Mucosa of rectum (tissue), 2 donors: ENCODE results near the gene CRYGN.

Experiments
- H3K27ac ChIP-seq, 2 donors: one replicate each; pipeline ENCODE4 v1.7.0; 2013; ENCODE audit warnings: inconsistent platforms in 2 of 2, low read depth in 2 of 2, low read length in 2 of 2
- H3K27me3 ChIP-seq, 2 donors: one replicate each; pipeline ENCODE4 v1.7.0; 2013; ENCODE audit warnings: low read length in 2 of 2; ENCODE audit not compliant: control insufficient read depth in 2 of 2, insufficient read depth in 2 of 2
- H3K36me3 ChIP-seq, 2 donors: one replicate each; pipeline ENCODE4 v1.7.0; 2013; ENCODE audit warnings: low read length in 2 of 2; ENCODE audit not compliant: control insufficient read depth in 2 of 2, insufficient read depth in 2 of 2
- H3K4me1 ChIP-seq, 2 donors: one replicate each; pipeline ENCODE4 v1.7.0; 2013; ENCODE audit warnings: low read length in 2 of 2, mild to moderate bottlenecking in 1 of 2; ENCODE audit not compliant: control insufficient read depth in 2 of 2, insufficient read depth in 2 of 2
- H3K4me3 ChIP-seq, 2 donors: one replicate each; pipeline ENCODE4 v1.7.0; 2013; ENCODE audit warnings: low read length in 2 of 2
- H3K9ac ChIP-seq, 2 donors: one replicate each; pipeline ENCODE4 v1.7.0; 2013; ENCODE audit warnings: low read length in 2 of 2, low read depth in 1 of 2, mild to moderate bottlenecking in 1 of 2
- H3K9me3 ChIP-seq, 2 donors: one replicate each; pipeline ENCODE4 v1.7.0; 2013; ENCODE audit warnings: low read length in 2 of 2; ENCODE audit not compliant: control insufficient read depth in 2 of 2
- donor health status: healthy.
- donor health status: Normal muscosa, but diverticular disease.

The CRYGN gene

GRCh38 chr7:151399906-151400305 is 40.0 kb downstream of the CRYGN start:
- Histone ChIP-seq H3K27me3 (peaks cover 0 to 2% of the 10 kb centered on the region in 2 donors), H3K9me3 (no peaks in the 10 kb centered on the region), H3K4me1 (no peaks in the 10 kb centered on the region), H3K4me3 (no peak overlapping the region), H3K27ac (no peak overlapping the region), H3K36me3 (no peaks in the 10 kb centered on the region), H3K9ac (no peak overlapping the region)

- no peak overlapping the region for H3K4me3 ChIP-seq
- H3K36me3 ChIP-seq, result no peaks in the 10 kb centered on the region
- no peaks in the 10 kb centered on the region for H3K4me1 ChIP-seq
- peaks cover 0 to 2% of the 10 kb centered on the region in 2 donors for H3K27me3 ChIP-seq
- H3K9me3 ChIP-seq, result no peaks in the 10 kb centered on the region
- no peak overlapping the region for H3K27ac ChIP-seq
- no peak overlapping the region for H3K9ac ChIP-seq
Observed at GRCh38 chr7:151399305-151399601, 40.7 kb downstream of the CRYGN start.

DNA sequence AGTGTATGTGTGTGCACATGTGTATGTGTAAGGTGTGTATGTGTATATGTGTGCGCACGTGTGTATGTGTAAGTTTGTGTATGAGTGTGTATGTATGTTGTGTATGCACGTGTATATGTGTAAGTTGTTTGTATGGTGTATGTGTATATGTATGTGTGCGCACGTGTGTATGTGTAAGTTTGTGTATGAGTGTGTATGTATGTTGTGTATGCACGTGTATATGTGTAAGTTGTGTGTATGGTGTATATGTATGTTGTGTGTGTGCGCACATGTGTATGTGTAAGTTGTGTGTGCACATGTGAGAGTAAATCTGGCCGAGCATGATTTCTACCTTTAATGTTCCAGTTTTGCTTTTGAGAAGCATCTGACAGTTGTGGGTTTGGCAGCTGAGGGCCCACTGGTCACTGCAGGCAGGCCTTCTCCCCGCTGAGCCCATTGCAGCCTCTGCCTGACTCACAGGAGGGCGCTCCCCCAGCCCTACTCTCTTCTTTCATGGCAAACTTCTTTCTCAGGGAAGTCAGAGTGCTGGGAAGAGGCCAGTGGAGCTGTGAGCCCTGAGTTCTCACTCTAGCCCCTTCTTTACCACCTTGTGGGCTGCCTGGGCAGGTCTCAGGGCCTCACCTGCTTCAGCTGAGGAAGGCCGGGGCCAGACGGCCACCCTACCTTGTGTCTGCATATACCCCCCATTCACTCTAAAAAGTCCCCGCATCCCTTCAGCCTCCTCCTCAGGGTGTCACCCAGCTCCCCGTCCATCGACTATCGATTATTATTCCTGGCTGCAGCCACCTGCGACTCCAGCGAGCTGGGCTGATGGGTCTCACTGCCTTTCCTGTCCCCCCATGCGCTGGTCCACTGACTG is 41.3 kb downstream of the CRYGN start:
- Histone ChIP-seq H3K9ac (no peak overlapping the region), H3K4me3 (no peak overlapping the region), H3K27ac (no peak overlapping the region), H3K9me3 (no peaks in the 10 kb centered on the region), H3K36me3 (no peaks in the 10 kb centered on the region), H3K4me1 (no peaks in the 10 kb centered on the region), H3K27me3 (peaks cover 0 to 2% of the 10 kb centered on the region in 2 donors)

- Histone ChIP-seq H3K4me1 (no peaks in the 10 kb centered on the region), H3K9me3 (no peaks in the 10 kb centered on the region), H3K27ac (no peak overlapping the region), H3K4me3 (no peak overlapping the region), H3K27me3 (peaks cover 0 to 2% of the 10 kb centered on the region in 2 donors), H3K9ac (no peak overlapping the region), H3K36me3 (no peaks in the 10 kb centered on the region)
Observed at GRCh38 chr7:151397026-151397425, 42.9 kb downstream of the CRYGN start.

GRCh38 chr7:151396328-151396970 is 43.5 kb downstream of the CRYGN start:
- no peak overlapping the region for H3K27ac ChIP-seq
- peaks cover 0 to 2% of the 10 kb centered on the region in 2 donors for H3K27me3 ChIP-seq

DNA sequence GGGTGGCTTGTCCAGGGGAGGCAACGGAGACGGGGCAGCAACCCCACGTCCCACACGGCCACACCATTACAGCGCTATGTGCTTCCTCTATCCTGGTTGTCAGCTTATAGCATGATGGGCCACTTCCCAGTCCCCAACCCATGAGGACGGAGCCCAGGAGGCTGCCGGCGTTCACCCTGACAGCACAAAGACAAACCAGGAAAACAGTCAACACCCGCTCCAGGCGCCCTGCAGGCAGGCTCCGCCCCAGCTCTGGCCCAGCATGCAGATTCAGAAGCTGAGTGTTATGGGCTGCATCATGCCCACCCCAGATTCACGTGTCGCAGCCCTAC is 44.9 kb downstream of the CRYGN start:
- H3K4me1 ChIP-seq, result no peaks in the 10 kb centered on the region
- H3K9me3 ChIP-seq, result no peaks in the 10 kb centered on the region
- no peak overlapping the region for H3K27ac ChIP-seq
- H3K4me3 ChIP-seq, result no peak overlapping the region
- H3K27me3 ChIP-seq, result peaks cover 0 to 2% of the 10 kb centered on the region in 2 donors
- no peak overlapping the region for H3K9ac ChIP-seq
- H3K36me3 ChIP-seq, result no peaks in the 10 kb centered on the region

More at GRCh38 chr7:151396328-151396970, 43.5 kb downstream of the CRYGN start:
- Histone ChIP-seq H3K9me3 (no peaks in the 10 kb centered on the region), H3K4me3 (no peak overlapping the region), H3K4me1 (no peaks in the 10 kb centered on the region), H3K36me3 (no peaks in the 10 kb centered on the region), H3K9ac (no peak overlapping the region)

DNA sequence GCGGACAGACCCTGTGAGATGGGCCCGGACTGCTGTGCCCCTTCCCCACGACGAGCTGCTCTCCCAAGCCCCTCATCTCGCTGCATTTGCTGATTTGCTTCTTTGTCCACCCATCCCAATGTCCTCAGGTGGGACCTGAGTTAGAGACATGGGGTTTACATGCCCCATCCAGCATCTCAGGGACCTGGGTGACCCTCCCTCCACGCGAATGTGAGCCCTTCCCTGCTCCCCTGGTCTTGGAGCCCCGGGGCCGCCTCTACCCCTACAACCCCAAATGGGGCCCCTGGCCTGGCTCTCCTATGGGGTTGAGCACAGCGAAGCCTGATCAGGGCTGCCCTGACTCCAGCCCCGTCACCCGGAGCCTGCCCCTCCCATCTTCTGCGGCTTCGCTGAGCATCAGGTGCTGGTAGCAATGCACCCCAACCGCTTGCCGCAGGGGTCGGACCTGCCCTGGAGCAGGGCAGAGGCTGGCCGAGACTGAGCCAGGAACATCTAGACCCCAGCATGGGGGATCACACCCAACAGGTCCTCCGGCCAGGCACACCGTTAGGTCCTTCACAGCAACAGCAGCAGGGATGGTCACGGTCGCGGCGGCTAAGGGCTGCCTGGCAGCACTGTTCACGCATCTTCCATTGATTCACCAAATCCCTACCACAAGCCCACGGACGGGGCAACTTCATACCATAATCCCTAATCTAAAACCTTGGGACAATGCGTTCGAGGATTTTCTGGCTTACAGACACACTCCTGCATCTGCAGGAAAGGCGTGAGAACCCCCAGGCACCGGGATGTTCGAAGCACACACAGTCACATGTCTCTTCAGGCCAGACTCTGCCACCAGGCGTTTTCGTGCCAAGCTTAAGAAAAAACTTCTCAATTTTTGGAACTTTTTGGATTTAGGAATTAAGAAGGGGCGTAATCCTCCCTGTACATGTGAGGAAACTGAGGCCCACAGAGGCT is 45.6 kb downstream of the CRYGN start:
- no peak overlapping the region for H3K27ac ChIP-seq
- H3K9ac ChIP-seq, result no peak overlapping the region
- H3K36me3 ChIP-seq, result no peaks in the 10 kb centered on the region
- no peaks in the 10 kb centered on the region for H3K4me1 ChIP-seq
- H3K4me3 ChIP-seq, result no peak overlapping the region
- H3K27me3 ChIP-seq, result peaks cover 0 to 2% of the 10 kb centered on the region in 2 donors
- no peaks in the 10 kb centered on the region for H3K9me3 ChIP-seq

GRCh38 chr7:151393031-151393977 is 46.6 kb downstream of the CRYGN start:
- no peaks in the 10 kb centered on the region for H3K36me3 ChIP-seq
- no peak overlapping the region for H3K9ac ChIP-seq
- H3K9me3 ChIP-seq, result no peaks in the 10 kb centered on the region
- H3K27ac ChIP-seq, result no peak overlapping the region
- no peaks in the 10 kb centered on the region for H3K4me1 ChIP-seq
- peaks cover 0 to 2% of the 10 kb centered on the region in 2 donors for H3K27me3 ChIP-seq
- H3K4me3 ChIP-seq, result no peak overlapping the region

DNA sequence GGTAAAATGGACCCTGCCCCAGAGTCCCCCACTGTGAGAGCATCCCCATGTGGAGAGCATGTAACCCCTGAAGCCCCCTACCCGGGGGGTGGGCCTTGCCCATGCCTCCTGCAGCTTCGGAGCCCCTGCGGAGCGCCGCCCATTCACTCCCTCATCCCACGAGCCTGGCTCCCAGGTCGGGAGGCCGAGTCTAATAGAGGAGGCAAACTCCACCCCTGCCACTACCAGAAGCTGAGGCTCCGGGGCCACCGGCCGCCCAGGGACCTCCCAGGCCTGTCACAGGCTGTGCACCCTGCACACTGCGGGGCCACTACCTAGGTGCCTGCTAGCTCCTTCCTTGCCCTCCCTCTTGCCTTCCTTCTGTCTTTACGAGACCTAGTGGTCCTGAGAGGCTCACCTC is 47.5 kb downstream of the CRYGN start:
- H3K9me3 ChIP-seq, result no peaks in the 10 kb centered on the region
- H3K4me1 ChIP-seq, result no peaks in the 10 kb centered on the region
- no peak overlapping the region for H3K4me3 ChIP-seq
- H3K9ac ChIP-seq, result no peak overlapping the region
- no peak overlapping the region for H3K27ac ChIP-seq
- H3K27me3 ChIP-seq, result no peaks in the 10 kb centered on the region
- H3K36me3 ChIP-seq, result no peaks in the 10 kb centered on the region
